ENCODE data around the gene PNPLA6. TPM values are rescaled to one million over a fixed set of nuclear protein-coding genes. Genes with fewer than 3 reads are reported as not detected.

Gene PNPLA6
- total RNA-seq, 1 experiment from 2014 or later, result 176 TPM

DNA sequence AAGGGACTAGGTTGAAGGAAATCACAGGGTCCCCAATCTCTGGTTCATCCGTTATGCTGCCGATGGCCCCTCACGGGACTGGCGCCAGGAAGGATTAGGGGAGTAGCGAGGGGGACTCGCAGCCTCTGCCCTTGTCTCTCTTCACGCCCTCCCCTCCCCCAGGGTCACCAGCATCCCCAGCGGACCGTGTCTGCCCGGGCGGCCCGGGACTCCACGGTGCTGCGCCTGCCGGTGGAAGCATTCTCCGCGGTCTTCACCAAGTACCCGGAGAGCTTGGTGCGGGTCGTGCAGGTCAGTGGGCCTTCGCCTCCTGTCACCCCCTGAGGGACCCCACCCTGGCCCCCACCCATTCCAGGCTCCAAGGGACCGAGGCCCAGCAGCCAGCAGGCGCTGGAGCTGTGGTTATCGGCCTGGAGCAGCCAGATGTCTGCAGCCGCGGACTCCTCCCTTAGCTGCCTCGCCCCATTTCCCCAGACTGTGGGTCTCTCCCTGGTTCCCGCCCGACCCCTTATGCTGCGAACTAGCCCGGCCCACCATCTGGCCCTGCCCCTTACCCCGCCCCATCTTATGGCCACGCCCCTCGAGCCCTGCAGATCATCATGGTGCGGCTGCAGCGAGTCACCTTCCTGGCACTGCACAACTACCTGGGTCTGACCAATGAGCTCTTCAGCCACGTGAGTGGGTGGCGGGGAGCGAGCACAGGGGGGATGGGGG is 5.4 kb downstream of the PNPLA6 start:
- Histone ChIP-seq H3K9me3 (ENCODE audit: control insufficient read depth, insufficient read depth, low read depth, low read length) (no peaks in the 10 kb centered on the region), H3K4me3 (ENCODE audit: low read depth in 2 of 2, low read length in 2 of 2) (no peak overlapping the region), H3K4me1 (ENCODE audit: control insufficient read depth, insufficient read depth, low read length) (no peaks in the 10 kb centered on the region), H3K36me3 (ENCODE audit: control insufficient read depth, insufficient read depth, low read length) (peaks cover 4% of the 10 kb centered on the region; the same call in 1 of the 2 replicates), H3K27me3 (ENCODE audit: control insufficient read depth, insufficient read depth, low read length) (no peaks in the 10 kb centered on the region), H3K27ac (ENCODE audit: low read length) (no peak overlapping the region)
- ATAC-seq (peak; percentile 67), DNase-seq (ENCODE audit: low read depth, low spot score) (no peak)
- TF ChIP-seq, protein P1, sequence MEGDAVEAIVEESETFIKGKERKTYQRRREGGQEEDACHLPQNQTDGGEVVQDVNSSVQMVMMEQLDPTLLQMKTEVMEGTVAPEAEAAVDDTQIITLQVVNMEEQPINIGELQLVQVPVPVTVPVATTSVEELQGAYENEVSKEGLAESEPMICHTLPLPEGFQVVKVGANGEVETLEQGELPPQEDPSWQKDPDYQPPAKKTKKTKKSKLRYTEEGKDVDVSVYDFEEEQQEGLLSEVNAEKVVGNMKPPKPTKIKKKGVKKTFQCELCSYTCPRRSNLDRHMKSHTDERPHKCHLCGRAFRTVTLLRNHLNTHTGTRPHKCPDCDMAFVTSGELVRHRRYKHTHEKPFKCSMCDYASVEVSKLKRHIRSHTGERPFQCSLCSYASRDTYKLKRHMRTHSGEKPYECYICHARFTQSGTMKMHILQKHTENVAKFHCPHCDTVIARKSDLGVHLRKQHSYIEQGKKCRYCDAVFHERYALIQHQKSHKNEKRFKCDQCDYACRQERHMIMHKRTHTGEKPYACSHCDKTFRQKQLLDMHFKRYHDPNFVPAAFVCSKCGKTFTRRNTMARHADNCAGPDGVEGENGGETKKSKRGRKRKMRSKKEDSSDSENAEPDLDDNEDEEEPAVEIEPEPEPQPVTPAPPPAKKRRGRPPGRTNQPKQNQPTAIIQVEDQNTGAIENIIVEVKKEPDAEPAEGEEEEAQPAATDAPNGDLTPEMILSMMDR (IDR thresholded peaks at IDR 0.05), result no peak
- TF ChIP-seq SIN3A (IDR thresholded peaks at IDR 0.05; ENCODE audit: borderline replicate concordance, insufficient read depth, low read depth, low read length) (no peak), TCF7L2 (IDR thresholded peaks at IDR 0.05; ENCODE audit: low read depth, low read length) (no peak), POLR2AphosphoS5 (IDR thresholded peaks at IDR 0.05; ENCODE audit: low read depth, low read length) (no peak)
- TF ChIP-seq, protein P2, sequence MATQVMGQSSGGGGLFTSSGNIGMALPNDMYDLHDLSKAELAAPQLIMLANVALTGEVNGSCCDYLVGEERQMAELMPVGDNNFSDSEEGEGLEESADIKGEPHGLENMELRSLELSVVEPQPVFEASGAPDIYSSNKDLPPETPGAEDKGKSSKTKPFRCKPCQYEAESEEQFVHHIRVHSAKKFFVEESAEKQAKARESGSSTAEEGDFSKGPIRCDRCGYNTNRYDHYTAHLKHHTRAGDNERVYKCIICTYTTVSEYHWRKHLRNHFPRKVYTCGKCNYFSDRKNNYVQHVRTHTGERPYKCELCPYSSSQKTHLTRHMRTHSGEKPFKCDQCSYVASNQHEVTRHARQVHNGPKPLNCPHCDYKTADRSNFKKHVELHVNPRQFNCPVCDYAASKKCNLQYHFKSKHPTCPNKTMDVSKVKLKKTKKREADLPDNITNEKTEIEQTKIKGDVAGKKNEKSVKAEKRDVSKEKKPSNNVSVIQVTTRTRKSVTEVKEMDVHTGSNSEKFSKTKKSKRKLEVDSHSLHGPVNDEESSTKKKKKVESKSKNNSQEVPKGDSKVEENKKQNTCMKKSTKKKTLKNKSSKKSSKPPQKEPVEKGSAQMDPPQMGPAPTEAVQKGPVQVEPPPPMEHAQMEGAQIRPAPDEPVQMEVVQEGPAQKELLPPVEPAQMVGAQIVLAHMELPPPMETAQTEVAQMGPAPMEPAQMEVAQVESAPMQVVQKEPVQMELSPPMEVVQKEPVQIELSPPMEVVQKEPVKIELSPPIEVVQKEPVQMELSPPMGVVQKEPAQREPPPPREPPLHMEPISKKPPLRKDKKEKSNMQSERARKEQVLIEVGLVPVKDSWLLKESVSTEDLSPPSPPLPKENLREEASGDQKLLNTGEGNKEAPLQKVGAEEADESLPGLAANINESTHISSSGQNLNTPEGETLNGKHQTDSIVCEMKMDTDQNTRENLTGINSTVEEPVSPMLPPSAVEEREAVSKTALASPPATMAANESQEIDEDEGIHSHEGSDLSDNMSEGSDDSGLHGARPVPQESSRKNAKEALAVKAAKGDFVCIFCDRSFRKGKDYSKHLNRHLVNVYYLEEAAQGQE (IDR thresholded peaks at IDR 0.05; ENCODE audit: insufficient read depth in 1 of 2, low read depth in 2 of 2, low read length in 1 of 2), result no peak
- ChIA-PET CTCF (no interaction called here), POLR2A (no interaction called here)
- in situ Hi-C loops (cut with HindIII; ENCODE audit: low pct_unique_long_range_greater_than_20kb, low sequenced_read_pairs), result no loop called here
- intact Hi-C loops (cut with micrococcal nuclease; ENCODE audit: unreplicated experiment), result no loop called here
- BruUV-seq (replicated peaks), result no TSS peak

DNA sequence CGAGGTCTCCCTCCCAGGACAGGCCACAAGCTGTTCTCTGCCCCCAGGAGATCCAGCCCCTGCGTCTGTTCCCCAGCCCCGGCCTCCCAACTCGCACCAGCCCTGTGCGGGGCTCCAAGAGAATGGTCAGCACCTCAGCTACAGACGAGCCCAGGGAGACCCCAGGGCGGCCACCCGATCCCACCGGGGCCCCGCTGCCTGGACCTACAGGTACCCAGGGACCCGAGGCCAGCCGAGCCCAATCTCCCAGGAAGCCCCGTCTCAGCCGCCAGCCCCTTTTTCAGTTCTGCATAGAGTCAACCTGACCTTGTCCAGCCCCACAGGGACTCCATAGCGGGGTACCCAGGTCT is 5.9 kb downstream of the PNPLA6 start:
- ATAC-seq, result no peak
- Histone ChIP-seq H3K4me1 (ENCODE audit: control insufficient read depth, insufficient read depth, low read length) (no peaks in the 10 kb centered on the region), H3K4me3 (ENCODE audit: low read depth in 2 of 2, low read length in 2 of 2) (no peak overlapping the region), H3K9me3 (ENCODE audit: control insufficient read depth, insufficient read depth, low read depth, low read length) (no peaks in the 10 kb centered on the region), H3K27ac (ENCODE audit: low read length) (no peak overlapping the region), H3K27me3 (ENCODE audit: control insufficient read depth, insufficient read depth, low read length) (no peaks in the 10 kb centered on the region), H3K36me3 (ENCODE audit: control insufficient read depth, insufficient read depth, low read length) (no peaks in the 10 kb centered on the region)
- POLR2A ChIA-PET, result no interaction called here
- no TSS peak for BruUV-seq (replicated peaks)
- in situ Hi-C loops (cut with HindIII; ENCODE audit: low pct_unique_long_range_greater_than_20kb, low sequenced_read_pairs), result no loop called here
- CTCF ChIA-PET, result no interaction called here
- intact Hi-C loops (cut with micrococcal nuclease; ENCODE audit: unreplicated experiment), result no loop called here
- DNase-seq (ENCODE audit: low read depth, low spot score), result no peak
- TF ChIP-seq, protein P1 (IDR thresholded peaks at IDR 0.05), result no peak
- TF ChIP-seq POLR2AphosphoS5 (IDR thresholded peaks at IDR 0.05; ENCODE audit: low read depth, low read length), result no peak
- no peak for TF ChIP-seq TCF7L2 (IDR thresholded peaks at IDR 0.05; ENCODE audit: low read depth, low read length)
- no peak for TF ChIP-seq SIN3A (IDR thresholded peaks at IDR 0.05; ENCODE audit: borderline replicate concordance, insufficient read depth, low read depth, low read length)
- TF ChIP-seq, protein P2 (IDR thresholded peaks at IDR 0.05; ENCODE audit: insufficient read depth in 1 of 2, low read depth in 2 of 2, low read length in 1 of 2), result no peak

Measured in Panc1 (cell line).